Osteocyte (in vitro differentiated cells): ENCODE measurements around the gene RBM45. TPM values are rescaled to one million over a fixed set of nuclear protein-coding genes. Genes with fewer than 3 reads are reported as not detected.

Experiments
- DNase-seq: peaks from one replicate; pipeline ENCODE4 v3.0.0; 2021; ENCODE audit warnings: mixed read lengths; ENCODE audit not compliant: unreplicated experiment; ENCODE audit errors: extremely low spot score
- H3K27ac Mint-ChIP-seq: one replicate; pipeline ENCODE4 v1.8.0; 2021; ENCODE audit warnings: mild to moderate bottlenecking, mixed read lengths; ENCODE audit not compliant: unreplicated experiment
- H3K27me3 Mint-ChIP-seq: one replicate; pipeline ENCODE4 v1.8.0; 2021; ENCODE audit warnings: mixed read lengths; ENCODE audit not compliant: unreplicated experiment
- H3K36me3 Mint-ChIP-seq: one replicate; pipeline ENCODE4 v1.8.0; 2021; ENCODE audit warnings: mixed read lengths; ENCODE audit not compliant: unreplicated experiment
- H3K4me1 Mint-ChIP-seq: one replicate; pipeline ENCODE4 v1.8.0; 2021; ENCODE audit warnings: mixed read lengths; ENCODE audit not compliant: unreplicated experiment
- H3K4me3 Mint-ChIP-seq: one replicate; pipeline ENCODE4 v1.8.0; 2021; ENCODE audit warnings: mild to moderate bottlenecking, moderate library complexity, mixed read lengths; ENCODE audit not compliant: unreplicated experiment
- H3K9me3 Mint-ChIP-seq: one replicate; pipeline ENCODE4 v1.8.0; 2021; ENCODE audit warnings: mixed read lengths; ENCODE audit not compliant: unreplicated experiment
- long read RNA-seq: library from polyadenylated mRNA; unstranded; transcript quantifications from one replicate; pipeline ENCODE4 v2.0.0, GENCODE V29; 2021
- total RNA-seq: library from RNA; stranded (reverse); gene quantifications from 2 replicates; pipeline ENCODE4 v1.2.1, GENCODE V29; 2021
- TF ChIP-seq, protein P1 (sequence below): fragments of 200-600 bp; sonication (generic); IDR thresholded peaks from 2 replicates; pipeline ENCODE4 v1.5.0; 2021; ENCODE audit warnings: antibody characterized with exemption, mild to moderate bottlenecking, moderate library complexity

RBM45 gene
- 12.9 and 13.0 TPM in 2 replicates for total RNA-seq
- long read RNA-seq, transcript RBM45-201 (10 exons, 1,785 nt), result major isoform, 59 of 85 reads
- long read RNA-seq, transcript RBM45-207 (10 exons, 1,788 nt), result minor isoform, 12 of 85 reads
- long read RNA-seq, partial matches to known transcripts, result 5 of 85 reads
- long read RNA-seq, other reads (novel, unspliced or antisense), result 9 of 85 reads

- Mint-ChIP-seq H3K4me1 (peaks cover 13% of the 10 kb centered on the region), H3K27ac (peak within 1 kb of the TSS; percentile 91), H3K4me3 (peak within 1 kb of the TSS; percentile 96), H3K27me3 (peaks cover 5% of the 10 kb centered on the region), H3K36me3 (peaks cover 4% of the 10 kb centered on the region), H3K9me3 (no peaks in the 10 kb centered on the region)
- TF ChIP-seq, protein P1, sequence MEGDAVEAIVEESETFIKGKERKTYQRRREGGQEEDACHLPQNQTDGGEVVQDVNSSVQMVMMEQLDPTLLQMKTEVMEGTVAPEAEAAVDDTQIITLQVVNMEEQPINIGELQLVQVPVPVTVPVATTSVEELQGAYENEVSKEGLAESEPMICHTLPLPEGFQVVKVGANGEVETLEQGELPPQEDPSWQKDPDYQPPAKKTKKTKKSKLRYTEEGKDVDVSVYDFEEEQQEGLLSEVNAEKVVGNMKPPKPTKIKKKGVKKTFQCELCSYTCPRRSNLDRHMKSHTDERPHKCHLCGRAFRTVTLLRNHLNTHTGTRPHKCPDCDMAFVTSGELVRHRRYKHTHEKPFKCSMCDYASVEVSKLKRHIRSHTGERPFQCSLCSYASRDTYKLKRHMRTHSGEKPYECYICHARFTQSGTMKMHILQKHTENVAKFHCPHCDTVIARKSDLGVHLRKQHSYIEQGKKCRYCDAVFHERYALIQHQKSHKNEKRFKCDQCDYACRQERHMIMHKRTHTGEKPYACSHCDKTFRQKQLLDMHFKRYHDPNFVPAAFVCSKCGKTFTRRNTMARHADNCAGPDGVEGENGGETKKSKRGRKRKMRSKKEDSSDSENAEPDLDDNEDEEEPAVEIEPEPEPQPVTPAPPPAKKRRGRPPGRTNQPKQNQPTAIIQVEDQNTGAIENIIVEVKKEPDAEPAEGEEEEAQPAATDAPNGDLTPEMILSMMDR, result peak; percentile 100
- DNase-seq, result peak; percentile 97
Observed at GRCh38 chr2:178112202-178113152, at the start of gene RBM45. RBM45 (plus strand) TSS chr2:178112437; CDS start chr2:178112547, 110 bp downstream.

- H3K9me3 Mint-ChIP-seq, result no peaks in the 10 kb centered on the region
- TF ChIP-seq, protein P1, result no peak
- H3K4me3 Mint-ChIP-seq, result no peak overlapping the region
- no peaks in the 10 kb centered on the region for H3K36me3 Mint-ChIP-seq
- H3K4me1 Mint-ChIP-seq, result no peaks in the 10 kb centered on the region
- H3K27me3 Mint-ChIP-seq, result peaks cover 51% of the 10 kb centered on the region
- no peak overlapping the region for H3K27ac Mint-ChIP-seq
- DNase-seq, result no peak
Observed at GRCh38 chr2:178066324-178066723, 45.9 kb upstream of the RBM45 start.

DNA sequence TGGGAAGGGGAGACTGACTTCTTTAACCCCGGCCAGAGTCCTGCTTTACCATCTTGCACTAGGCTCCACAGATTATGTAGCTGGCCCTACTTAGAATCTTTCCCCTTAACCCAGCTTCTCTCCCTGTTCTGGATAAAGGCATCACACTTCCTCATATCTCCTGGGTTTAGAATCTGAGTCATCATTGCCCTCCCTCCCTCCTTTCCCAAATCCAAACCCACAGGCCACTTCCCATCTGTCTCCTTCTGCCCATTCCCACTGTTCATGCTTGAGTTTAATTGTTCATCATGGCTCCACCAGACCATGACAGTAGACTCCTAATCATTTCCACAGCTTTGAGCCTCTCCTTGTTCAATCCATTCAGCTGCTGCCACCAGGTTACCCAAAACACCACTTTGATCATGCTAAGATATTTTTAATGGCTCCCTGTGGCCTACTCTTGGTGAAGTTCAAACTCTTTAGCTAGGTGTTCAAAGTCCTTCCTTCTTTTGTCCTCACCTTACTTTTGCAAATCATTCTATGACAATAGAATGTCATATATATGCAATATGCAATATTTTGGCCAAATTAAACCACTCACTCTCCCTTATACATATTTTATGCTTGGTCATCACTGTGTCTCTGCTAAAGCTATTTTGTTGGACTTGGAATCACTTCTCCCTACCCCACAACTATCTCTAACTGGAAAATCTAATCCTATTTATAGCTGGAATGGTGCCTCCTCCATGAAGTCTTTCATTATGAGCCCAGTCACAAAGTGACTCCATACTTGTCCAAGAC lies 45.2 kb upstream of the RBM45 start:
- H3K27me3 Mint-ChIP-seq, result peaks cover 53% of the 10 kb centered on the region
- DNase-seq, result no peak
- no peaks in the 10 kb centered on the region for H3K9me3 Mint-ChIP-seq
- no peaks in the 10 kb centered on the region for H3K4me1 Mint-ChIP-seq
- no peak overlapping the region for H3K4me3 Mint-ChIP-seq
- TF ChIP-seq, protein P1, result no peak
- H3K36me3 Mint-ChIP-seq, result no peaks in the 10 kb centered on the region
- H3K27ac Mint-ChIP-seq, result no peak overlapping the region

DNA sequence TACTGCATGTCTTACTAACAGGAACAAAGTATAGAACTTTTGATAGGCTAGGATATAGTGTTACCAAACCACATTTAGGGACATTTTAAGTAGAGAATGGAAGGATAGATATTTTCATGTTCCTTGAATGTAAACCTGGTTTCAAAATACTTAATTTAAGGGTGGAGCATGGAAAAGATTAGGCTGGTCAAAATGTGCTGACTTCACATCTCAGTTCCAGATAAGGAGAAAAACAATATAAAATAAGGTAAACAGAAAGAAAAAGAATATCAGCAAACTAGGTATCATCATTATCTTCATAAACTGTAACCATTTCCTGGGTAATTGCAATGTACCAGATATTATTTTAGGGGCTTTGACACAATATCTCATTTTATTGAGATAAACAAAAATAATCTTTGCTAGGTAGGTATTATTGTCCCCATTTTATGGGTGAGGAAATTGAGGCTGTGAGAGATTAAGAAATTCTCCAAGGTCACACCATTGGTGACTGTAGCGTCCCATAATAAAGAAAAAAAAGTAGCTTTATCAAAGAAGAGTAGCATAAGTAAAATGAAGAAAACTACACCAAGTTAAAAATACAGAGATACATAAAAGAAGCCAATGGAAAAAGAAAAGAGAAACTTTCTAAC lies 43.3 kb upstream of the RBM45 start:
- H3K4me1 Mint-ChIP-seq, result peaks cover 12% of the 10 kb centered on the region
- TF ChIP-seq, protein P1, result no peak
- H3K27me3 Mint-ChIP-seq, result peaks cover 59% of the 10 kb centered on the region
- no peak for DNase-seq
- H3K9me3 Mint-ChIP-seq, result no peaks in the 10 kb centered on the region
- H3K36me3 Mint-ChIP-seq, result no peaks in the 10 kb centered on the region
- H3K4me3 Mint-ChIP-seq, result no peak overlapping the region
- H3K27ac Mint-ChIP-seq, result no peak overlapping the region
